ENCODE measurements around the gene PITPNC1. TPM values are rescaled to one million over a fixed set of nuclear protein-coding genes. Genes with fewer than 3 reads are reported as not detected.
A peak's percentile ranks its signal among the peaks of the same experiment; 100 is the strongest.

PITPNC1 gene
- total RNA-seq, 1 donor from 2014 or later = 25.4 TPM

DNA sequence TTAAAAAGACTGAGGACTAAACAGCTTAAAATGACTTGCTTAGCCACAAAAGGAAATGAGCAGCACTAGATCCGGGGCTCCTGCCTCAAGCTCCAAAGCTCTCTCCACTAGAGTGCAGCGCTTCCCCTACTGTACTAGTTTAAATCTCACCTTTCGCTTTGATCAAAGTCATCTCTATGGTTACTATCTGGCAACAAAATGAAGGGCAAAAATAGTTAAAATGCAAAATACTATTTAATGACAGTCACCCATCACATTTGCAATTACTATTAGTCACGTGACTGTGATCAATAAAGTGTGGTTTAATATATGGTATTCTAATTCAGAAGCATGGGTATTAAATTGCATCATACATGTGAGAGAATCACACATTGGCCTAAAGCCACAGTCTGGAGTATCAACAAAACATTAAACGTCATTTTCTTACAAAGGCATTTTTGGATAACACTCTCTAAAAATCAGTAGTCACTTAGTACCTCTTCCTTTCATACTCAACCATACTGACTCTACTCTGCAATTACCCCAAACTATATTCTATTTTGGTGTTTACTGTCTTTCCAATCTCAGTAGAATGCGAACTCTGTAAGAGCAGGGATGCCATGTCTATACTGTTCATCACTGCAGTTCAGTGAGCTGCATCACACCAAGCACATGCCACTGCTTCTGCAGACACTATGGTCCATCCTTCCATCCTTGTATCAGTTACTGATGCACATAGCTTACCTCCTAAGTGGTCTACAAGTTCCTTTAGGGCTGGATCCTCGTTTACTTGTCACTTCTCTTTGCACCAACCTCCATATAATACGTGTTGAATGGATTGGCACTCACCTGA, 16.9 kb upstream of the PITPNC1 start:
- intact Hi-C loops (cut with DNase I) = no loop called here
- H3K27ac ChIP-seq = no peak overlapping the region
- H3K27me3 ChIP-seq = no peaks in the 10 kb centered on the region
- H3K36me3 ChIP-seq = peaks cover 45% of the 10 kb centered on the region
- TF ChIP-seq, protein P1, sequence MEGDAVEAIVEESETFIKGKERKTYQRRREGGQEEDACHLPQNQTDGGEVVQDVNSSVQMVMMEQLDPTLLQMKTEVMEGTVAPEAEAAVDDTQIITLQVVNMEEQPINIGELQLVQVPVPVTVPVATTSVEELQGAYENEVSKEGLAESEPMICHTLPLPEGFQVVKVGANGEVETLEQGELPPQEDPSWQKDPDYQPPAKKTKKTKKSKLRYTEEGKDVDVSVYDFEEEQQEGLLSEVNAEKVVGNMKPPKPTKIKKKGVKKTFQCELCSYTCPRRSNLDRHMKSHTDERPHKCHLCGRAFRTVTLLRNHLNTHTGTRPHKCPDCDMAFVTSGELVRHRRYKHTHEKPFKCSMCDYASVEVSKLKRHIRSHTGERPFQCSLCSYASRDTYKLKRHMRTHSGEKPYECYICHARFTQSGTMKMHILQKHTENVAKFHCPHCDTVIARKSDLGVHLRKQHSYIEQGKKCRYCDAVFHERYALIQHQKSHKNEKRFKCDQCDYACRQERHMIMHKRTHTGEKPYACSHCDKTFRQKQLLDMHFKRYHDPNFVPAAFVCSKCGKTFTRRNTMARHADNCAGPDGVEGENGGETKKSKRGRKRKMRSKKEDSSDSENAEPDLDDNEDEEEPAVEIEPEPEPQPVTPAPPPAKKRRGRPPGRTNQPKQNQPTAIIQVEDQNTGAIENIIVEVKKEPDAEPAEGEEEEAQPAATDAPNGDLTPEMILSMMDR (IDR thresholded peaks at IDR 0.05) = no peak
- peaks cover 46% of the 10 kb centered on the region for H3K4me1 ChIP-seq
- no peak for ATAC-seq
- no peaks in the 10 kb centered on the region for H3K9me3 ChIP-seq
- H3K4me3 ChIP-seq = no peak overlapping the region
- no peak for DNase-seq

DNA sequence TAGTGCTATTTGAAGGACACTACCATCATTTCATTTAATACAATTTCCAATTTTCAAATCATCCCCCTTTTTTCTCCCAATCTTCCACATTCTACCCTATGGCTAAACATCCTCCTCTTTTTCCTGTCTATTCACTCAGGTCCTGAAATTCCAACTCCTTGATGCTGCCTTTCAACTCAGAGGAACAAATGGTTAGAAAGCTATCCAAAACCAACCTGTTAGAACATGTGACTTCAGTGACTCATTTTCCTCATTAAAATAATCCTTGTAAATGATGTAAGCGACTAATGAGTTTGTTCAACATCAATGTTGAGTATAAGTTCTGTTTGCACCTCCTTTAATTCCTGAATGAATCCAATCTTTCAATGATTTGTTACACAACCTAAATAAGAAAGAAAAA, 16.2 kb upstream of the PITPNC1 start:
- no peaks in the 10 kb centered on the region for H3K27me3 ChIP-seq
- TF ChIP-seq, protein P1 (IDR thresholded peaks at IDR 0.05) = no peak
- peaks cover 49% of the 10 kb centered on the region for H3K4me1 ChIP-seq
- H3K27ac ChIP-seq = no peak overlapping the region
- ATAC-seq = no peak
- H3K9me3 ChIP-seq = no peaks in the 10 kb centered on the region
- peaks cover 39% of the 10 kb centered on the region for H3K36me3 ChIP-seq
- no peak overlapping the region for H3K4me3 ChIP-seq
- DNase-seq = no peak
- intact Hi-C loops (cut with DNase I) = no loop called here

DNA sequence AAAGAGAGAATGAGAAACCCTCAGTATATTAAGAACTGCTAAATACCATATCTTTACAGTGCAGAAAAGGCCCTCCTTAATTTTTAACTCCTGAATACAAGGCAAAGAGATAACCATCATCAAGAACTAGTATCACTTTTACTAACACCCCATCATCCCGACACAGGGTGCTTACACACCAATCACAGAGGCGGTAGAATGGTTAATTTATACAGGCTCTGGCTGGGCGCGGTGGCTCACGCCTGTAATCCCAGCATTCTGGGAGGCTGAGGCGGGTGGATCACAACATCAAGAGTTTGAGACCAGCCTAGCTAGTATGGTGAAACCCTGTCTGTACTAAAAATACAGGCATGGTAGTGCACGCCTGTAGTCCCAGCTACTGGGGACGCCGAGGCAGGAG, 14.9 kb upstream of the PITPNC1 start:
- ATAC-seq (no peak), DNase-seq (no peak)
- intact Hi-C loops (cut with DNase I) = no loop called here
- H3K36me3 ChIP-seq = peaks cover 31% of the 10 kb centered on the region
- H3K27me3 ChIP-seq = no peaks in the 10 kb centered on the region
- TF ChIP-seq, protein P1 (IDR thresholded peaks at IDR 0.05) = no peak
- H3K4me3 ChIP-seq = no peak overlapping the region
- H3K4me1 ChIP-seq = peaks cover 49% of the 10 kb centered on the region
- H3K9me3 ChIP-seq = no peaks in the 10 kb centered on the region
- no peak overlapping the region for H3K27ac ChIP-seq

DNA sequence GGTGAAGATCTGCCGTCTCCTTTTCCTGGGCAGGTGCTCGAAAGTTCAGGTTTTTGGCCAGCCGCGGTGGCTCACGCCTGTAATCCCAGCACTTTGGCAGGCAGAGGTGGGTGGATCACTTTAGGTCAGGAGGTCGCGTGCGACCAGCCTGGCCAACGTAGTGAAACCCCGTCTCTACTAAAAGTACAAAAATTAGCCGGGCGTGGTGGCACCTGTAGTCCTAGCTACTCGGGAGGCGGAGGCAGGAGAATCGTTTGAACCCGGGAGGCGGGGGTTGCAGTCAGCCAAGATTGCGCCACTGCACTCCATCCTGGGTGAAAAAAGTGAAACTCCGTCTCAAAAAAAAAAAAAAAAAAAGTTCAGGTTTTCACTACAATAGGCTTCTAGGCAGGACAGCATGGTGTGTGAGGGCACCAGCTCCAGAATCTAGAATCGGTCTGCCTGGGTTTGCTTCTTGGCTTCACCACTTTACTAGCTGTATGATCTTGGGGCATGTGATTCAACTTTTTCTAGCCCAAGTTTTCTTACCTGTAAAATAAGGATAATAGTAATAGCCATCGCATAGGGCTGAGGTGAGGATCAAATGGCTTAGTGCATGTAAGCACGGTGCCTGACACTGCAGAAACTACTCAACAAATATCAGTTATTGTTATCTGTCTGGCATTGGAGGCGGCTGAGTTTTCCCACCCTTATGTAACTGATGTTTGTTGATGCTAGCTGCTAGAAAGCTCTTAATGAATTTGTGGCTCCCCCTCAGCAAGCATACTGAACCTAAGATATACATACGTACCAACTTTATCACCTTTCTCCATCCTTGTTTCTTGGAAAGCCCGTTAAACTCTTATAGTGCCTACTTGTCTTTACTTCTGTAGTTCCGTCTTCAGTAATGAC, 12.0 kb upstream of the PITPNC1 start:
- H3K4me3 ChIP-seq = peak overlapping the region; percentile 94
- intact Hi-C loops (cut with DNase I) = no loop called here
- H3K4me1 ChIP-seq = peaks cover 33% of the 10 kb centered on the region
- TF ChIP-seq, protein P1 (IDR thresholded peaks at IDR 0.05) = no peak
- DNase-seq (no peak), ATAC-seq (no peak)
- peaks cover 16% of the 10 kb centered on the region for H3K36me3 ChIP-seq
- peak overlapping the region; percentile 98 for H3K27ac ChIP-seq
- no peaks in the 10 kb centered on the region for H3K27me3 ChIP-seq
- no peaks in the 10 kb centered on the region for H3K9me3 ChIP-seq

DNA sequence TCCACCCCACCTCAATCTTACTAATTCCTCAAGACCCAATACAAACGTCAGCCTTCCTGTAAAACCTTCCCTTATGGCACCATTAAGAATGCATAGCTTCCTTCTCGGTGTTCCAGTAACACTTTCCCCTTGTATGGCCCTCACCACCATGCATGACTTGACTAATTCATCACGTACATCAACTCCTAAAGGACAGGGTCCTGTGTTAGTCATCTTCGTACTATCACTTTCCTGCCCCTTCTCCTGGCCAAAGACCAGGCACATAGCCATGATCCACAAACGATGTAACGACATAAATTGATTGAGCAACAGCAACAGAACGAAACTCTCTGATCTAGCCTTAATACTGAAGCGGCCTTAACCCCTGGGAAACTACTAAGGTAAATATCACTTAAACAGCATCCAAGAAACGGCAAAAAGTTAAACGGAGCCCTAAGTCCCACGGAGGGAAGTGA, 11.3 kb upstream of the PITPNC1 start:
- H3K9me3 ChIP-seq = no peaks in the 10 kb centered on the region
- intact Hi-C loops (cut with DNase I) = no loop called here
- H3K27me3 ChIP-seq = no peaks in the 10 kb centered on the region
- peak; percentile 15 for ATAC-seq
- H3K4me3 ChIP-seq = peak overlapping the region; percentile 94
- peak overlapping the region; percentile 98 for H3K27ac ChIP-seq
- TF ChIP-seq, protein P1 (IDR thresholded peaks at IDR 0.05) = no peak
- H3K36me3 ChIP-seq = peaks cover 12% of the 10 kb centered on the region
- H3K4me1 ChIP-seq = peaks cover 28% of the 10 kb centered on the region
- no peak for DNase-seq

All from upper lobe of right lung (tissue), 1 donor.